Lung (tissue), 12 donors: ENCODE data around the gene CHPF. TPM values are rescaled to one million over a fixed set of nuclear protein-coding genes. Genes with fewer than 3 reads are reported as not detected.

Source experiments
- ATAC-seq: fragments of 200-7000 bp; cut with Tn5 transposase; one replicate; pipeline ENCODE4 v1.9.1; 2020; ENCODE audit warnings: moderate number of reproducible peaks; ENCODE audit not compliant: insufficient read depth, low FRiP score
- DNase-seq, 3 donors: peaks; one replicate each; pipeline ENCODE4 v3.0.0-alpha.2; 2013 to 2017
- H3K27ac ChIP-seq, 2 donors: one replicate each; pipeline ENCODE4 v1.5.1; 2013; ENCODE audit warnings: mild to moderate bottlenecking in 2 of 2, moderate library complexity in 2 of 2, control low read depth in 1 of 2, inconsistent platforms in 1 of 2, low read depth in 1 of 2, low read length in 1 of 2
- H3K27me3 ChIP-seq, 3 donors: one replicate each; pipeline ENCODE4 v1.5.1; 2013; ENCODE audit warnings: low read length in 2 of 3; ENCODE audit not compliant: control insufficient read depth in 3 of 3, insufficient read depth in 3 of 3
- H3K36me3 ChIP-seq, 4 donors: one replicate each; pipeline ENCODE4 v1.5.1; 2013; ENCODE audit warnings: low read length in 4 of 4, mild to moderate bottlenecking in 1 of 4, moderate library complexity in 1 of 4; ENCODE audit not compliant: control insufficient read depth in 4 of 4, insufficient read depth in 4 of 4
- H3K4me1 ChIP-seq, 5 donors: one replicate each; pipeline ENCODE4 v1.5.1; 2013; ENCODE audit warnings: low read length in 5 of 5, mild to moderate bottlenecking in 2 of 5, moderate library complexity in 1 of 5; ENCODE audit not compliant: control insufficient read depth in 5 of 5, insufficient read depth in 5 of 5
- H3K4me3 ChIP-seq: one replicate; pipeline ENCODE4 v1.5.1; 2013; ENCODE audit warnings: mild to moderate bottlenecking, control low read depth, moderate library complexity
- H3K9ac ChIP-seq, 2 donors: one replicate each; pipeline ENCODE4 v1.5.1; 2013; ENCODE audit warnings: low read length in 2 of 2, control low read depth in 1 of 2; ENCODE audit not compliant: insufficient read depth in 1 of 2
- H3K9me3 ChIP-seq, 4 donors: one replicate each; pipeline ENCODE4 v1.5.1; 2013; ENCODE audit warnings: low read length in 3 of 4, mild to moderate bottlenecking in 1 of 4, moderate library complexity in 1 of 4; ENCODE audit not compliant: control insufficient read depth in 4 of 4, insufficient read depth in 3 of 4
- WGBS, 2 donors: extraction: QIAGEN DNeasy Blood & Tissue Kit; methylation state at CpG; one replicate each; pipeline ENCODE4 v1.1.7; 2013; 5-methylcytosine and 5-hydroxymethylcytosine counted together
- polyA plus RNA-seq, 2 donors: library from polyadenylated mRNA; stranded (reverse); fragments of 200-250 nt; gene quantifications; one replicate each; pipeline ENCODE4 v1.2.1, GENCODE V29; 2013
- total RNA-seq, 2 donors: library from RNA; depleted of rRNA in 1 of 2; stranded (reverse); fragments of >200 nt in 1 of 2; gene quantifications; one replicate each; pipeline ENCODE4 v1.2.1, GENCODE V29; 2014 to 2021
- TF ChIP-seq, protein P1 (sequence below): IDR thresholded peaks from 2 replicates; pipeline ENCODE4 v1.5.1; 2012; ENCODE audit warnings: mild to moderate bottlenecking; ENCODE audit errors: control extremely low read depth, extremely low read depth
- donor health status: control.
- donor health status: control.
- donor health status: Bipolar disorder and iron deficiency.
- donor health status: healthy.
- donor health status: DM: yes; HTN: yes; CAD: no.

Gene CHPF
- total and polyA plus RNA-seq, 4 donors: 42.7 to 89.6 (median 58.1) TPM

DNA sequence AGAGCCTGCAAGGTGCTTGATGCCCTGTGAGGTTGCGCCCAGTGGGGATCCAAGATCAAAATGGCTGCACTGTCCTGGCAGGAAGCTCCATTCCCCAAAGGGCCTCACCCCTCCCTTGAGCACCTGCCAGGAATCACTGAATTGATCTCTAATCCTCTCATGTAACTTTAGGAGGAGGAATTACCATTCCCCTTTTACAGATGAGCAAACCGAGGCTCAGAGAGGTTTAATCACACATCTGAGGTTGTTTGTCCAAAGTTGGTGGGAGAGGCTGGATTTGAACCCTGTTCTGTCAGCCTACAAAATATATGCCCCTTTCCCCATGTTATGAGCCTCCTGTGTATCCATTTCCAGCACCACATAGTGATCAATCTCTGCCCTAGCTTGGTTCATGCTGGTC is 18.8 kb downstream of the CHPF start:
- Histone ChIP-seq H3K4me1 (peaks cover 0 to 43% (median 0%) of the 10 kb centered on the region in 5 donors), H3K27me3 (peaks cover 0 to 66% (median 31%) of the 10 kb centered on the region in 3 donors)

DNA sequence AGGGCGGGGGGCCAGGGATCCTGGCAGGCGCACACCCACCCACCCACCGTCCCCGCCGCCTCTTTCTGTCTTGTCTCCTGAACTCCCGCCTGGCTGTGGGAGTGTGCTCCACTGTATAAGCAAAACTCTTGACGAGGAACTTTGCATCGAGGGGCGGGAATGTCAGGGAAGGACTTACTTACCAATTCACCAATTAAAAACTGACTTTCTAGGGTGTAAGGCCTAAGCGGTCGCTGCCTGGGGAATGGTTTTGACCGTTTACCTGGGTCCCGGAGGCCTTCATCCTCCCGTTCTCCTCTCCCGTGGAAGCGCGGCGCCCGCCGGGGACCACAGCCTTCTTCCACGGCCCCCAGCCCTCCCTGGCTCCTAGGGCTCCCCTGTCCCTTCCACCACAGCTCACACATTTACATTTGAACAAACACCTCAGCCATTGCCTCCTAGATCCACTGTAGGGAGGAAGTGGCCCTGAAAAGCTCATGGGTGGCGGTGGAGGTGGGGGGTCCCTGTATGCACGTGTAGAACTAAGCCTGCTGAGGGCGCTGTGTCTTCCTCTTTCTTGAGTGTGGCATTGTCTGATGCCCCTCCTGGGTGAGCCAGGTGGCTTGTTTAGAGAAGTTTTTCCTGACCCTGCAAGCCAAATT is 20.5 kb downstream of the CHPF start:
- WGBS, 2 donors: 14 to 15% methylated on average over 24 of the region's 24 CpGs
- TF ChIP-seq, protein P1, sequence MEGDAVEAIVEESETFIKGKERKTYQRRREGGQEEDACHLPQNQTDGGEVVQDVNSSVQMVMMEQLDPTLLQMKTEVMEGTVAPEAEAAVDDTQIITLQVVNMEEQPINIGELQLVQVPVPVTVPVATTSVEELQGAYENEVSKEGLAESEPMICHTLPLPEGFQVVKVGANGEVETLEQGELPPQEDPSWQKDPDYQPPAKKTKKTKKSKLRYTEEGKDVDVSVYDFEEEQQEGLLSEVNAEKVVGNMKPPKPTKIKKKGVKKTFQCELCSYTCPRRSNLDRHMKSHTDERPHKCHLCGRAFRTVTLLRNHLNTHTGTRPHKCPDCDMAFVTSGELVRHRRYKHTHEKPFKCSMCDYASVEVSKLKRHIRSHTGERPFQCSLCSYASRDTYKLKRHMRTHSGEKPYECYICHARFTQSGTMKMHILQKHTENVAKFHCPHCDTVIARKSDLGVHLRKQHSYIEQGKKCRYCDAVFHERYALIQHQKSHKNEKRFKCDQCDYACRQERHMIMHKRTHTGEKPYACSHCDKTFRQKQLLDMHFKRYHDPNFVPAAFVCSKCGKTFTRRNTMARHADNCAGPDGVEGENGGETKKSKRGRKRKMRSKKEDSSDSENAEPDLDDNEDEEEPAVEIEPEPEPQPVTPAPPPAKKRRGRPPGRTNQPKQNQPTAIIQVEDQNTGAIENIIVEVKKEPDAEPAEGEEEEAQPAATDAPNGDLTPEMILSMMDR: no peak
- Histone ChIP-seq H3K9me3 (peaks cover 0 to 2% (median 0%) of the 10 kb centered on the region in 4 donors), H3K36me3 (no peaks in the 10 kb centered on the region), H3K27ac (no peak overlapping the region), H3K4me3 (no peak overlapping the region), H3K9ac (no peak overlapping the region), H3K4me1 (peaks cover 0 to 40% (median 0%) of the 10 kb centered on the region in 5 donors), H3K27me3 (peaks cover 0 to 61% (median 21%) of the 10 kb centered on the region in 3 donors)
- ATAC-seq (no peak), DNase-seq (peak in 1 of 3 donors; percentile 50)

More for the DNA sequence above, 18.8 kb downstream of the CHPF start:
- Histone ChIP-seq H3K9ac (no peak overlapping the region), H3K9me3 (peaks cover 0 to 2% (median 0%) of the 10 kb centered on the region in 4 donors), H3K4me3 (no peak overlapping the region), H3K36me3 (no peaks in the 10 kb centered on the region), H3K27ac (no peak overlapping the region)
- 93 to 95% methylated on average over 2 of the region's 2 CpGs for WGBS, 2 donors
- ATAC-seq: no peak
- TF ChIP-seq, protein P1: no peak
- DNase-seq: no peak

DNA sequence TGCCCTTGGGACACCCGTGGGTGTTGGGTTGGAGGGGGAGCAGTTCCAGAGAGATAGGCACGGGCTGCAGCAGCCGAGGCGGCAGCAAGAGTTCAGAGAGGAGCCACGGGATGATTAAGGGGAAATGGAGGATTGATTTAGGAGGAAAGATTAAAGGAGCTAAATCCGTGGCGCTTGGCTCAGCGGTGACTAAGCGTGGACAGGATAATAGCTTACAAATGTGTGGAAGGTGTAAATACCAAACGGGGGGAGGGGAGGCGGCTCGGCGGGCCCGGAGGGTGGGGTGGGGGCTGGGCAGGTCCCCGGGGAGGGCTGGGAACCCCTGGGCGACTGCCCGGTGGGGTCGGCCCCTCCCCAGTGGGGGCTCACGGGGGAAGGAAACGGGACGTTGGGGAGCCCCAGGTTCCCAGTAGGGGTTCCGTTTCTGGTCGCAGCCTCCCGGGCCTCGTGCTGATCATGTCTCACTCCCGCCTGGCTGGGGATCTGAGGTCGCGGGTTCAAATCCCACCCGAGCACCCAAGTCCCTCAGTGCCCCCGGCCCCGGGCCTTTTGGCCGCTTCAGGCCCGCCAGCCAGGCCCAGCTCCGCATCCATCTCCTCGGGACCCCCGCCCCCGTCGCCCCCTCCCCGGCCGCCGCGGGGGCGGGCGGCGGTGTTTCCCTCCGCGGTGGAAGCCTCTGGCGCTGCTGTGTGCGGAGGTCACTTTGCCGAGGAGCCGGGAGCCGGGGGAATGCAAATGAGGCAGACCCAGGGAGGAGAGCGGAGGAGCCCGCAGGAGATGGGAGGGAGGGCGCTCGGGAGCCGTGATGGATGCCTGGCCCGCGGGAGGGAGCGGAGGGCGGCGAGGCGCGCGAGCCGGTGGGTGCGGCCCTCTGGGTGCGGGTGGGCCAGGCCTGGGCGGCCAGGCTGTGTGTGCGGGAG is 21.2 kb downstream of the CHPF start:
- Histone ChIP-seq H3K9ac (no peak overlapping the region), H3K27ac (peak overlapping the region in 1 of 2 donors; percentile 23), H3K4me1 (peaks cover 0 to 40% (median 0%) of the 10 kb centered on the region in 5 donors), H3K27me3 (peaks cover 0 to 58% (median 21%) of the 10 kb centered on the region in 3 donors), H3K36me3 (no peaks in the 10 kb centered on the region), H3K9me3 (peaks cover 0 to 2% (median 0%) of the 10 kb centered on the region in 4 donors), H3K4me3 (no peak overlapping the region)
- DNase-seq (peak; percentile 55 to 56 (median 56)), ATAC-seq (no peak)
- TF ChIP-seq, protein P1: no peak
- WGBS, 2 donors: 2 to 3% methylated on average over 57 to 70 of the region's 70 CpGs
